Liver (tissue), 9 donors: Measurements from ENCODE around the gene IFIT3. TPM values are rescaled to one million over a fixed set of nuclear protein-coding genes. Genes with fewer than 3 reads are reported as not detected.

ENCODE experiments used
- DNase-seq: peaks from one replicate; pipeline ENCODE4 v3.0.0-alpha.2; 2017; ENCODE audit warnings: low spot score
- H3K27ac ChIP-seq, 2 donors: one replicate each; pipeline ENCODE4 v1.7.0; 2013; ENCODE audit warnings: inconsistent platforms in 2 of 2, low read length in 2 of 2, control low read depth in 1 of 2, low read depth in 1 of 2, mild to moderate bottlenecking in 1 of 2
- H3K27me3 ChIP-seq, 4 donors: one replicate each; pipeline versions ENCODE4 v1.6.1 to v1.7.0; 2013; ENCODE audit warnings: low read length in 3 of 4, inconsistent platforms in 1 of 4, mild to moderate bottlenecking in 1 of 4, moderate library complexity in 1 of 4; ENCODE audit not compliant: control insufficient read depth in 4 of 4, insufficient read depth in 4 of 4
- H3K36me3 ChIP-seq, 4 donors: one replicate each; pipeline versions ENCODE4 v1.6.1 to v1.7.0; 2013; ENCODE audit warnings: low read length in 3 of 4, mild to moderate bottlenecking in 3 of 4, low read depth in 1 of 4, moderate library complexity in 1 of 4; ENCODE audit not compliant: control insufficient read depth in 4 of 4, insufficient read depth in 3 of 4
- H3K4me1 ChIP-seq, 4 donors: one replicate each; pipeline versions ENCODE4 v1.6.1 to v1.7.0; 2013; ENCODE audit warnings: low read length in 3 of 4, mild to moderate bottlenecking in 3 of 4, moderate library complexity in 1 of 4; ENCODE audit not compliant: control insufficient read depth in 4 of 4, insufficient read depth in 4 of 4
- H3K4me3 ChIP-seq, 3 donors: one replicate each; pipeline versions ENCODE4 v1.6.1 to v1.7.0; 2013; ENCODE audit warnings: low read length in 3 of 3, control low read depth in 1 of 3, low read depth in 1 of 3, mild to moderate bottlenecking in 1 of 3
- H3K9ac ChIP-seq, 2 donors: one replicate each; pipeline ENCODE4 v1.7.0; 2013; ENCODE audit warnings: low read length in 2 of 2, mild to moderate bottlenecking in 2 of 2, moderate library complexity in 2 of 2, control low read depth in 1 of 2, low read depth in 1 of 2
- H3K9me3 ChIP-seq, 4 donors: one replicate each; pipeline versions ENCODE4 v1.6.1 to v1.7.0; 2013; ENCODE audit warnings: low read length in 3 of 4; ENCODE audit not compliant: control insufficient read depth in 4 of 4
- EGR1 ChIP-seq, 2 donors: IDR thresholded peaks; 2 replicates each; pipeline ENCODE4 v1.6.1; 2016 to 2018; ENCODE audit warnings: antibody characterized with exemption in 2 of 2, low read depth in 2 of 2
- FOXA1 ChIP-seq: IDR thresholded peaks from 2 replicates; pipeline ENCODE4 v1.6.1; 2016; ENCODE audit warnings: antibody characterized with exemption
- FOXA2 ChIP-seq: IDR thresholded peaks from 2 replicates; pipeline ENCODE4 v1.6.1; 2016; ENCODE audit warnings: antibody characterized with exemption
- GABPA ChIP-seq, 2 donors: IDR thresholded peaks in 1 of 2; conservative IDR thresholded peaks in 1 of 2; 2 replicates each; pipeline ENCODE4 v1.6.1; 2016; ENCODE audit warnings: antibody characterized with exemption in 2 of 2, mild to moderate bottlenecking in 1 of 2, moderate library complexity in 1 of 2
- HNF4A ChIP-seq, 2 donors: conservative IDR thresholded peaks; 2 replicates each; pipeline ENCODE4 v1.6.1; 2016; ENCODE audit warnings: antibody characterized with exemption in 2 of 2, mild to moderate bottlenecking in 2 of 2
- HNF4G ChIP-seq: IDR thresholded peaks from 2 replicates; pipeline ENCODE4 v1.6.1; 2016; ENCODE audit warnings: antibody characterized with exemption
- JUND ChIP-seq, 2 donors: IDR thresholded peaks; 2 replicates each; pipeline ENCODE4 v1.6.1; 2016; ENCODE audit warnings: antibody characterized with exemption in 2 of 2
- NR2F2 ChIP-seq: IDR thresholded peaks from 2 replicates; pipeline ENCODE4 v1.6.1; 2016; ENCODE audit warnings: antibody characterized with exemption
- RAD21 ChIP-seq, 2 donors: IDR thresholded peaks; 2 replicates each; pipeline ENCODE4 v1.6.1; 2016; ENCODE audit warnings: antibody characterized with exemption in 2 of 2, mild to moderate bottlenecking in 2 of 2
- RXRA ChIP-seq, 2 donors: IDR thresholded peaks; 2 replicates each; pipeline ENCODE4 v1.6.1; 2017 to 2018; ENCODE audit warnings: antibody characterized with exemption in 2 of 2, mild to moderate bottlenecking in 1 of 2
- SP1 ChIP-seq: IDR thresholded peaks from 2 replicates; pipeline ENCODE4 v1.6.1; 2018; ENCODE audit warnings: antibody characterized with exemption, mild to moderate bottlenecking
- TAF1 ChIP-seq: conservative IDR thresholded peaks from 2 replicates; pipeline ENCODE4 v1.6.1; 2016; ENCODE audit warnings: antibody characterized with exemption, mild to moderate bottlenecking
- YY1 ChIP-seq: IDR thresholded peaks from 2 replicates; pipeline ENCODE4 v1.6.1; 2016; ENCODE audit warnings: antibody characterized with exemption, mild to moderate bottlenecking
- WGBS: extraction: QIAGEN DNeasy Blood & Tissue Kit; methylation state at CpG from one replicate; pipeline ENCODE4 v1.1.7; 2013; 5-methylcytosine and 5-hydroxymethylcytosine counted together
- polyA plus RNA-seq, 2 donors: library from polyadenylated mRNA; stranded (reverse) in 1 of 2; unstranded in 1 of 2; fragments of 200-250 nt in 1 of 2; fragments of >200 nt in 1 of 2; fragmentation: Nextera tagmentation in 1 of 2; extraction: Ambion mirVana in 1 of 2; gene quantifications; one replicate each; pipeline versions ENCODE4 v1.2.1 to v1.2.3, GENCODE V29; 2013 to 2015
- total RNA-seq, 2 donors: library from RNA; depleted of rRNA; stranded (reverse); fragments of >200 nt; gene quantifications; one replicate each; pipeline ENCODE4 v1.2.3, GENCODE V29; 2014
- TF ChIP-seq, protein P1 (sequence below): IDR thresholded peaks from 2 replicates; pipeline ENCODE4 v1.6.1; 2016; ENCODE audit warnings: antibody characterized with exemption
- TF ChIP-seq, protein P2 (sequence below): IDR thresholded peaks from 2 replicates; pipeline ENCODE4 v1.6.1; 2016; ENCODE audit warnings: antibody characterized with exemption, mild to moderate bottlenecking
- TF ChIP-seq, protein P3 (sequence below): fragments of 150-350 bp; IDR thresholded peaks from 2 replicates; pipeline ENCODE4 v1.5.1; 2017; ENCODE audit warnings: improper control_type of control experiment, low read depth, low read length; ENCODE audit not compliant: missing input control
- TF ChIP-seq, protein P4 (sequence below): IDR thresholded peaks from 2 replicates; pipeline ENCODE4 v1.6.1; 2016; ENCODE audit warnings: antibody characterized with exemption
- TF ChIP-seq, protein P5 (sequence below): IDR thresholded peaks from 2 replicates; pipeline ENCODE4 v1.6.1; 2016; ENCODE audit warnings: antibody characterized with exemption
- donor health status: healthy.
- donor health status: healthy.
- donor health status: healthy.
- donor health status: healthy.
- donor health status: healthy.

Gene IFIT3, protein sequence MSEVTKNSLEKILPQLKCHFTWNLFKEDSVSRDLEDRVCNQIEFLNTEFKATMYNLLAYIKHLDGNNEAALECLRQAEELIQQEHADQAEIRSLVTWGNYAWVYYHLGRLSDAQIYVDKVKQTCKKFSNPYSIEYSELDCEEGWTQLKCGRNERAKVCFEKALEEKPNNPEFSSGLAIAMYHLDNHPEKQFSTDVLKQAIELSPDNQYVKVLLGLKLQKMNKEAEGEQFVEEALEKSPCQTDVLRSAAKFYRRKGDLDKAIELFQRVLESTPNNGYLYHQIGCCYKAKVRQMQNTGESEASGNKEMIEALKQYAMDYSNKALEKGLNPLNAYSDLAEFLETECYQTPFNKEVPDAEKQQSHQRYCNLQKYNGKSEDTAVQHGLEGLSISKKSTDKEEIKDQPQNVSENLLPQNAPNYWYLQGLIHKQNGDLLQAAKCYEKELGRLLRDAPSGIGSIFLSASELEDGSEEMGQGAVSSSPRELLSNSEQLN
- total RNA-seq (10 to 100 TPM in 1 of 2 donors, 1 to 10 TPM in 1; 9.8 to 11.2 TPM), polyA plus RNA-seq (10 to 100 TPM in 1 of 2 donors, 1 to 10 TPM in 1; 9.2 to 10.9 TPM)

DNA sequence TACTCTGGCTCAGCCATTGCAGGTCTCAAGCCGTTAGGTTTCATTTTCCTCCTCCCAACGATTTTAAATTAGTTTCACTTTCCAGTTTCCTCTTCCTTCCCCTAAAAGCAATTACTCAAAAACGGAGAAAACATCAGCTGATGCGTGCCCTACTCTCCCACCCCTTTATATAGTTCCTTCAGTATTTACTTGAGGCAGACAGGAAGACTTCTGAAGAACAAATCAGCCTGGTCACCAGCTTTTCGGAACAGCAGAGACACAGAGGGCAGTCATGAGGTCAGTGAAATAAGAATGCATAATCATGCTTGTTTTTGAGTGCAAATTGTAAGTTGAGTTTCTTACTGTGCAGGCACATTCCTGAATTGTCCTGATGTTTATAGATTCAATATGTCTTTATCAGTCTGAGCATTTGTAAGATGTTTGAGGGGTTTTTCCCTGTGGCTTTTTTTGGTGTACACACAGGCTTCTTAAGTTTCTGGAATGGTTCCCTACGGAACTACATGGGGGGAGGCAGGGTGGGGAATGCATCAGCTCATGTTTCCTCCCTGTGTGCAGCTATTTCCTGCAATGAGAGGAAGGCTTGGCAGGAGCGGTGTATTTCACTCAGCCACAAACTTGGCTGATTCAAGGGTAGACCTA, at the start of gene IFIT3:
Gene IFIT3 (plus strand): TSS at position 195 of the 639 bp plus-strand sequence. CDS start 77 bp downstream, at position 272.
- peak within 1 kb of the TSS; percentile 73 to 96 for H3K9ac ChIP-seq
- H3K4me3 ChIP-seq: peak within 1 kb of the TSS; percentile 68 to 91 (median 80)
- no peaks in the 10 kb centered on the region for H3K27me3 ChIP-seq
- H3K9me3 ChIP-seq: no peaks in the 10 kb centered on the region
- H3K4me1 ChIP-seq: peaks cover 4 to 47% (median 22%) of the 10 kb centered on the region in 4 donors
- no peak for DNase-seq
- TF ChIP-seq, protein P1, sequence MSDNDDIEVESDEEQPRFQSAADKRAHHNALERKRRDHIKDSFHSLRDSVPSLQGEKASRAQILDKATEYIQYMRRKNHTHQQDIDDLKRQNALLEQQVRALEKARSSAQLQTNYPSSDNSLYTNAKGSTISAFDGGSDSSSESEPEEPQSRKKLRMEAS: peak; percentile 89
- TF ChIP-seq, protein P2, sequence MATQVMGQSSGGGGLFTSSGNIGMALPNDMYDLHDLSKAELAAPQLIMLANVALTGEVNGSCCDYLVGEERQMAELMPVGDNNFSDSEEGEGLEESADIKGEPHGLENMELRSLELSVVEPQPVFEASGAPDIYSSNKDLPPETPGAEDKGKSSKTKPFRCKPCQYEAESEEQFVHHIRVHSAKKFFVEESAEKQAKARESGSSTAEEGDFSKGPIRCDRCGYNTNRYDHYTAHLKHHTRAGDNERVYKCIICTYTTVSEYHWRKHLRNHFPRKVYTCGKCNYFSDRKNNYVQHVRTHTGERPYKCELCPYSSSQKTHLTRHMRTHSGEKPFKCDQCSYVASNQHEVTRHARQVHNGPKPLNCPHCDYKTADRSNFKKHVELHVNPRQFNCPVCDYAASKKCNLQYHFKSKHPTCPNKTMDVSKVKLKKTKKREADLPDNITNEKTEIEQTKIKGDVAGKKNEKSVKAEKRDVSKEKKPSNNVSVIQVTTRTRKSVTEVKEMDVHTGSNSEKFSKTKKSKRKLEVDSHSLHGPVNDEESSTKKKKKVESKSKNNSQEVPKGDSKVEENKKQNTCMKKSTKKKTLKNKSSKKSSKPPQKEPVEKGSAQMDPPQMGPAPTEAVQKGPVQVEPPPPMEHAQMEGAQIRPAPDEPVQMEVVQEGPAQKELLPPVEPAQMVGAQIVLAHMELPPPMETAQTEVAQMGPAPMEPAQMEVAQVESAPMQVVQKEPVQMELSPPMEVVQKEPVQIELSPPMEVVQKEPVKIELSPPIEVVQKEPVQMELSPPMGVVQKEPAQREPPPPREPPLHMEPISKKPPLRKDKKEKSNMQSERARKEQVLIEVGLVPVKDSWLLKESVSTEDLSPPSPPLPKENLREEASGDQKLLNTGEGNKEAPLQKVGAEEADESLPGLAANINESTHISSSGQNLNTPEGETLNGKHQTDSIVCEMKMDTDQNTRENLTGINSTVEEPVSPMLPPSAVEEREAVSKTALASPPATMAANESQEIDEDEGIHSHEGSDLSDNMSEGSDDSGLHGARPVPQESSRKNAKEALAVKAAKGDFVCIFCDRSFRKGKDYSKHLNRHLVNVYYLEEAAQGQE: peak; percentile 65
- TF ChIP-seq HNF4G: no peak
- TF ChIP-seq TAF1: peak; percentile 62
- peak; percentile 55 for TF ChIP-seq SP1
- TF ChIP-seq, protein P3, sequence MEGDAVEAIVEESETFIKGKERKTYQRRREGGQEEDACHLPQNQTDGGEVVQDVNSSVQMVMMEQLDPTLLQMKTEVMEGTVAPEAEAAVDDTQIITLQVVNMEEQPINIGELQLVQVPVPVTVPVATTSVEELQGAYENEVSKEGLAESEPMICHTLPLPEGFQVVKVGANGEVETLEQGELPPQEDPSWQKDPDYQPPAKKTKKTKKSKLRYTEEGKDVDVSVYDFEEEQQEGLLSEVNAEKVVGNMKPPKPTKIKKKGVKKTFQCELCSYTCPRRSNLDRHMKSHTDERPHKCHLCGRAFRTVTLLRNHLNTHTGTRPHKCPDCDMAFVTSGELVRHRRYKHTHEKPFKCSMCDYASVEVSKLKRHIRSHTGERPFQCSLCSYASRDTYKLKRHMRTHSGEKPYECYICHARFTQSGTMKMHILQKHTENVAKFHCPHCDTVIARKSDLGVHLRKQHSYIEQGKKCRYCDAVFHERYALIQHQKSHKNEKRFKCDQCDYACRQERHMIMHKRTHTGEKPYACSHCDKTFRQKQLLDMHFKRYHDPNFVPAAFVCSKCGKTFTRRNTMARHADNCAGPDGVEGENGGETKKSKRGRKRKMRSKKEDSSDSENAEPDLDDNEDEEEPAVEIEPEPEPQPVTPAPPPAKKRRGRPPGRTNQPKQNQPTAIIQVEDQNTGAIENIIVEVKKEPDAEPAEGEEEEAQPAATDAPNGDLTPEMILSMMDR: no peak
- TF ChIP-seq HNF4A (conservative IDR thresholded peaks at IDR 0.05): peak in 1 of 2 donors; percentile 16
- TF ChIP-seq, protein P4, sequence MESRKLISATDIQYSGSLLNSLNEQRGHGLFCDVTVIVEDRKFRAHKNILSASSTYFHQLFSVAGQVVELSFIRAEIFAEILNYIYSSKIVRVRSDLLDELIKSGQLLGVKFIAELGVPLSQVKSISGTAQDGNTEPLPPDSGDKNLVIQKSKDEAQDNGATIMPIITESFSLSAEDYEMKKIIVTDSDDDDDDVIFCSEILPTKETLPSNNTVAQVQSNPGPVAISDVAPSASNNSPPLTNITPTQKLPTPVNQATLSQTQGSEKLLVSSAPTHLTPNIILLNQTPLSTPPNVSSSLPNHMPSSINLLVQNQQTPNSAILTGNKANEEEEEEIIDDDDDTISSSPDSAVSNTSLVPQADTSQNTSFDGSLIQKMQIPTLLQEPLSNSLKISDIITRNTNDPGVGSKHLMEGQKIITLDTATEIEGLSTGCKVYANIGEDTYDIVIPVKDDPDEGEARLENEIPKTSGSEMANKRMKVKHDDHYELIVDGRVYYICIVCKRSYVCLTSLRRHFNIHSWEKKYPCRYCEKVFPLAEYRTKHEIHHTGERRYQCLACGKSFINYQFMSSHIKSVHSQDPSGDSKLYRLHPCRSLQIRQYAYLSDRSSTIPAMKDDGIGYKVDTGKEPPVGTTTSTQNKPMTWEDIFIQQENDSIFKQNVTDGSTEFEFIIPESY: peak; percentile 41
- TF ChIP-seq, protein P5, sequence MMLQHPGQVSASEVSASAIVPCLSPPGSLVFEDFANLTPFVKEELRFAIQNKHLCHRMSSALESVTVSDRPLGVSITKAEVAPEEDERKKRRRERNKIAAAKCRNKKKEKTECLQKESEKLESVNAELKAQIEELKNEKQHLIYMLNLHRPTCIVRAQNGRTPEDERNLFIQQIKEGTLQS: no peak
- TF ChIP-seq RXRA (IDR thresholded peaks at IDR 0.05): peak; percentile 52 to 55
- peak in 1 of 2 donors; percentile 36 for TF ChIP-seq GABPA (IDR thresholded peaks at IDR 0.05 in 1 of 2, conservative IDR thresholded peaks at IDR 0.05 in 1 of 2)
- TF ChIP-seq JUND (IDR thresholded peaks at IDR 0.05): peak; percentile 30 to 67
- peak; percentile 37 to 54 for TF ChIP-seq RAD21 (IDR thresholded peaks at IDR 0.05)
- peak; percentile 92 for TF ChIP-seq YY1
- peak; percentile 90 for TF ChIP-seq NR2F2
- no peak for TF ChIP-seq FOXA1
- TF ChIP-seq FOXA2: no peak
- TF ChIP-seq EGR1 (IDR thresholded peaks at IDR 0.05; ENCODE audit: low read depth in 2 of 2): no peak
- H3K27ac ChIP-seq: peak within 1 kb of the TSS; percentile 97
- no peaks in the 10 kb centered on the region for H3K36me3 ChIP-seq
- WGBS: 1% methylated on average over 7 of the region's 7 CpGs
